BJ (cell line): ENCODE measurements around the gene OTUB1. TPM values are rescaled to one million over a fixed set of nuclear protein-coding genes. Genes with fewer than 3 reads are reported as not detected.
"Not testable (repeated sequence)": the region's sequence is repeated elsewhere in the genome, so short reads cannot be mapped to it uniquely, and the experiment has no call there.

Experiments used
- CTCF ChIA-PET: fragments of 350-600 bp; formaldehyde crosslinking; extraction: SDS; loops from one replicate; lab custom pipeline; 2021; ENCODE audit warnings: antibody characterized with exemption, inconsistent platforms; lab: Yijun Ruan, JAX
- POLR2A ChIA-PET: fragments of 300-600 bp; sonication (Branson Sonifier 250); formaldehyde crosslinking; extraction: SDS; loops from one replicate; lab custom pipeline; 2021; ENCODE audit warnings: antibody characterized with exemption; lab: Charles Lee
- DNase-seq: peaks from one replicate; pipeline ENCODE4 v3.0.0-alpha.2; 2011; ENCODE audit warnings: low read depth
- H3K27me3 ChIP-seq: 2 replicates; pipeline ENCODE4 v1.6.0; 2011; ENCODE audit warnings: low read length; ENCODE audit not compliant: control insufficient read depth, insufficient read depth
- H3K36me3 ChIP-seq: 2 replicates; pipeline ENCODE4 v1.5.1; 2011; ENCODE audit warnings: low read length; ENCODE audit not compliant: control insufficient read depth, insufficient read depth
- H3K4me3 ChIP-seq: 2 replicates; pipeline ENCODE4 v1.5.1; 2011; ENCODE audit warnings: low read depth, mild to moderate bottlenecking, control low read depth, low read length
- polyA plus RNA-seq: library from polyadenylated mRNA; depleted of rRNA; stranded (reverse); fragments of >200 nt; gene quantifications from 2 replicates; pipeline ENCODE4 v1.2.3, GENCODE V29; 2011; rRNA removed
- small RNA-seq: library from RNA; depleted of rRNA; stranded (forward); fragments of <200 nt; gene quantifications from one replicate; pipeline ENCODE3, GENCODE V24; 2012; ENCODE audit warnings: low replicate concordance, low read depth; ENCODE audit not compliant: insufficient read length
- TF ChIP-seq, protein P1 (sequence below): IDR thresholded peaks from 2 replicates; pipeline ENCODE4 v1.5.1; 2011; ENCODE audit warnings: low read depth, mild to moderate bottlenecking, control low read depth, inconsistent platforms, low read length, moderate library complexity; ENCODE audit not compliant: insufficient read depth

Gene OTUB1
- polyA plus RNA-seq, 1 experiment, result 143 TPM

DNA sequence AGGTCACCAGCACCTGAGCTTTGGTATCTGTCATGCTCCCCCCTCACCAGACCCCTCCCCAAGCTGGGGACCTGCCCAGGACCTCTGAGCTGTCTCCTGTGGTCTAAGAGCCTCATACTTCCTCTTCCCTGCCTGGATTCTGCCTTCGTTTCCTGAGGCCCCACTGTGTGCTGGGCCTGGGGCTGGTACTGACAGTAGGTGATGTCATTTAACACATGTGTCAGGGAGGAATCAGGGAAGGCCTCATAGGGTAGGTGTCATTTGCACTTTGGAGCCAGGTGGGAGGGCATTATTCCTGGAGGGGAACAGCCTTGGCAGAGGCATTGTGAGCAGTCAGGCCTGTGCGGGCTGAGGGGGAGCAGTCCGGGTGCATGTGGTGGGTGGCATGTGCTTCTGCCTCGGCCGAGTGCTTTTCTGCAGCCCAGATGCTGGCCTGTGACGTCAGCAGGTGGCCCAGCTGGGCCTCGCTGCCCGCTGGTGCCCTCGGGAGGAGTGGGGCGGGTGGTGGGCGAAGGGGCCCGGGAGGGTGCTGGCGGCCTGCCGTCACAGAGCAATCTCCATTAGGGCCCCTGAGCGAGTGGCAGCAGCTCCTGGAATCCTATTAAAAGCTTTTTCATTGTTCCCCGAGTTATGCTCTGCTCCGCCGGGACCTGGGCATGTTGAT, 58.6 kb downstream of the OTUB1 start:
- H3K4me3 ChIP-seq, result no peak overlapping the region
- H3K36me3 ChIP-seq, result no peaks in the 10 kb centered on the region
- ChIA-PET CTCF (no interaction called here), POLR2A (interaction anchor here (0.6 kb wide), 1 partner anchor 163 kb away, joined by 3 read pairs; no protein-coding TSS in a partner anchor)
- TF ChIP-seq, protein P1, sequence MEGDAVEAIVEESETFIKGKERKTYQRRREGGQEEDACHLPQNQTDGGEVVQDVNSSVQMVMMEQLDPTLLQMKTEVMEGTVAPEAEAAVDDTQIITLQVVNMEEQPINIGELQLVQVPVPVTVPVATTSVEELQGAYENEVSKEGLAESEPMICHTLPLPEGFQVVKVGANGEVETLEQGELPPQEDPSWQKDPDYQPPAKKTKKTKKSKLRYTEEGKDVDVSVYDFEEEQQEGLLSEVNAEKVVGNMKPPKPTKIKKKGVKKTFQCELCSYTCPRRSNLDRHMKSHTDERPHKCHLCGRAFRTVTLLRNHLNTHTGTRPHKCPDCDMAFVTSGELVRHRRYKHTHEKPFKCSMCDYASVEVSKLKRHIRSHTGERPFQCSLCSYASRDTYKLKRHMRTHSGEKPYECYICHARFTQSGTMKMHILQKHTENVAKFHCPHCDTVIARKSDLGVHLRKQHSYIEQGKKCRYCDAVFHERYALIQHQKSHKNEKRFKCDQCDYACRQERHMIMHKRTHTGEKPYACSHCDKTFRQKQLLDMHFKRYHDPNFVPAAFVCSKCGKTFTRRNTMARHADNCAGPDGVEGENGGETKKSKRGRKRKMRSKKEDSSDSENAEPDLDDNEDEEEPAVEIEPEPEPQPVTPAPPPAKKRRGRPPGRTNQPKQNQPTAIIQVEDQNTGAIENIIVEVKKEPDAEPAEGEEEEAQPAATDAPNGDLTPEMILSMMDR, result no peak
- DNase-seq, result no peak
- no peaks in the 10 kb centered on the region for H3K27me3 ChIP-seq

DNA sequence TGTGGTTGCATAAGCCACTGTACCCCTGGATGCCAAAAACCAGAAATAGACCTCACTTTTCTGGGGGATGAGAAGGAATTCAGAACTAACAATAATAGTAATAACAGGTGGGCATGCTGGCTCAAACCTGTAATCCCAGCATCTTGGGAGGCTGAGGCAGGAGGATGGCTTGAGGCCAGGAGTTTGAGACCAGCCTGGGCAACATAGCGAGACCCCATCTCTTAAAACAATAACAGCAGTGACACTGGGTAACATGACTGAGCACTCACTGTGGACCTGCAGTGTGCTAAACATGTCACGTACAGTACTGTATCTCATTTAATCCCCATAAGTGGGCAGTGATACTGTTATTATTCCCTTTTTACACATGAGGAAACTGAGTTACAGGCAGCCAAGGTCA, 59.5 kb downstream of the OTUB1 start:
- Histone ChIP-seq H3K4me3 (no peak overlapping the region), H3K27me3 (no peaks in the 10 kb centered on the region), H3K36me3 (no peaks in the 10 kb centered on the region)
- CTCF ChIA-PET, result no interaction called here
- TF ChIP-seq, protein P1, result no peak
- no peak for DNase-seq
- POLR2A ChIA-PET, result no interaction called here

DNA sequence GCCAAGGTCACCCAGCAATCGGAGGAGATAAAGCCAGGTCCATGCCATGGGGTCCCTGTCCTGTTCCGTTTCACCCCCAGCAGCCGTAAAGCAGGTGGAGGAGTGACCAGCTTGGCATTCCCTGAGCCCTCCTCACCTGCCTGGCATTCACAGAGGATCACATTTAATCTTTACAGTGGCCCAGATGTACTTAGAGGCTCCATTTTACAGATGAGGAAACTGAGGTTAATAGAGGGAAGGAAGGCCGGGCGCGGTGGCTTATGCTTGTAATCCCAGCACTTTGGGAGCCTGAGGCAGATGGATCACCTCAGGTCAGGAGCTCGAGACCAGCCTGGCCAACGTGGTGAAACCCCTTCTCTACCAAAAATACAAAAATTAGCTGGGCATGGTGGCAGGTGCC, 61.1 kb downstream of the OTUB1 start:
- H3K36me3 ChIP-seq, POLR2A ChIA-PET, DNase-seq, H3K4me3 ChIP-seq, H3K27me3 ChIP-seq: not testable (repeated sequence)
- CTCF ChIA-PET, result interaction anchor here (1.5 kb wide), 1 partner anchor 50 kb away, joined by 3 read pairs; no protein-coding TSS in a partner anchor

Small RNA genes lying within 50 kb of the gene (small RNA-seq; reads per million reads assigned to genes)
- gene RNU6-45P, result not detected

Other genes starting within 250 kb of the OTUB1 start
- gene ZFTA, start 217.7 kb upstream of the OTUB1 start, polyA plus RNA-seq, result 4.7 and 5.8 TPM in 2 replicates
- gene SPINDOC, start 173.0 kb upstream of the OTUB1 start, polyA plus RNA-seq, result 16.2 and 24.4 TPM in 2 replicates
- 11.1 and 13.8 TPM in 2 replicates for gene MARK2, start 147.3 kb upstream of the OTUB1 start, polyA plus RNA-seq
- gene RCOR2, start 69.3 kb upstream of the OTUB1 start, polyA plus RNA-seq, result 1.6 and 2.5 TPM in 2 replicates
- 10.8 and 16.1 TPM in 2 replicates for gene NAA40, start 47.4 kb upstream of the OTUB1 start, polyA plus RNA-seq
- 359 and 527 TPM in 2 replicates for gene COX8A, start 11.8 kb upstream of the OTUB1 start, polyA plus RNA-seq
- 0.32 and 0.42 TPM in 2 replicates for gene FLRT1, start 49.5 kb downstream of the OTUB1 start, polyA plus RNA-seq
- 11.7 and 12.4 TPM in 2 replicates for gene MACROD1, start 179.7 kb downstream of the OTUB1 start, polyA plus RNA-seq
- 139 and 150 TPM in 2 replicates for gene STIP1, start 199.7 kb downstream of the OTUB1 start, polyA plus RNA-seq
- gene FERMT3, start 220.3 kb downstream of the OTUB1 start, polyA plus RNA-seq, result 0.83 and 1.9 TPM in 2 replicates
- gene TRPT1, start 239.7 kb downstream of the OTUB1 start, polyA plus RNA-seq, result 30.7 and 53.1 TPM in 2 replicates
- 40.5 and 51.2 TPM in 2 replicates for gene NUDT22, start 239.8 kb downstream of the OTUB1 start, polyA plus RNA-seq
- 23.5 and 42.1 TPM in 2 replicates for gene DNAJC4, start 244.1 kb downstream of the OTUB1 start, polyA plus RNA-seq
- 10.2 and 13.2 TPM in 2 replicates for gene VEGFB, start 248.1 kb downstream of the OTUB1 start, polyA plus RNA-seq